Measurements from ENCODE around the gene BCAS3. TPM values are rescaled to one million over a fixed set of nuclear protein-coding genes. Genes with fewer than 3 reads are reported as not detected.
"Not testable (repeated sequence)": the region's sequence is repeated elsewhere in the genome, so short reads cannot be mapped to it uniquely, and the experiment has no call there.

Gene BCAS3
- total and polyA plus RNA-seq, 2 donors (not counting 1 experiment from before 2014, with no cell fraction given): 13.9 to 73.4 TPM

DNA sequence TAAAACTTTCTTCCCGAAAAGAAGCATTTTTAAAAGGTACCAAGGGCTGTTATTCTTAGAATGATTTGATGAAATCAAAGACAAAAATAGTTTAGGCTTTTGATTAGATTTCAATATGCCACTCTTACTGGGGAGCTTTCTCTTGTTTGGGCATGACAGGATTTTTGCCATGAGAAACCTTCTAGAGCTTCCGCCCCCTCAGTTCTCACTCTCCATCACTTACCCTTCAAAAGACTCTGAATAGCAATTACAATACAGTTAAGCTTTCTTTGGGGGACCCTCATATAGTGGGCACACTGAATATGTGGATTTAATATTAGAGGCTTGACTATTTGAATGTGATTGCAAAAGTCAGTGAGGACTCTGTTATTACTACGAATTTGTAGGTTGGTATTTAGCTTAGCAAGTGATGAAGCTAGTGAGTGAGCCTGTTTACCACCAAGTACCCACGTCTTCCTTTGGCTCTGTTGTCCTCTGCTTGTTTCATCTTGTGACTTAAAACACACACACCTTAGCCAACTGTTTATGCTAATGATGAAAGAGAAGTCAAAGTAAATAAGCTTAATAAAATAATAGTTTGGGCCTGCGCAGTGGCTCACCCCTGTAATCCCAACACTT is 563.3 kb downstream of the BCAS3 start:
- no peak overlapping the region for H3K4me3 Mint-ChIP-seq

DNA sequence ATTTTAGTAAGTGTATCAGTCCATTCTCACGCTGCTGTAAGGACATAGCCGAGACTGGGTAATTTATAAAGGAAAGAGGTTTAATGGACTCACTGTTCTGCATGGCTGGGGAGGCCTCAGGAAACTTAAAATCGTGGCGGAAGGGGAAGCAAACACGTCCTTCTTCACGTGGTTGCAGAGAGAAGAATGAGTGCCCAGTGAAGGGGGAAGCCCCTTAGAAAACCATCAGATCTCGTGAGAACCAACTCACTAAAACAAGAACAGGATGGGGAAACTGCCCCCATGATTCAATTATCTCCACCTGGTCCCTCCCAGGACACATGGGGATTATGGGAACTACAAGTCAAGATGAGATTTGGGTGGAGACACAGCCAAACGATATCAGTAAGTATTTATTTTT is 567.3 kb downstream of the BCAS3 start:
- H3K27me3 ChIP-seq (replicated peaks in 1 of 4; ENCODE audit: control extremely low read depth in 1 of 4, control insufficient read depth in 3 of 4, insufficient read depth in 4 of 4, low read length in 3 of 4); H3K9ac ChIP-seq (ENCODE audit: low read length); H3K79me2 ChIP-seq (ENCODE audit: control insufficient read depth, insufficient read depth, low read length); H4K20me1 ChIP-seq (ENCODE audit: control insufficient read depth, insufficient read depth, low read length, poor library complexity, severe bottlenecking); H3K27ac Mint-ChIP-seq; H3K4me2 ChIP-seq (replicated peaks; ENCODE audit: low read depth, low read length, poor library complexity, severe bottlenecking); DNase-seq; H3K4me1 ChIP-seq (ENCODE audit: control insufficient read depth in 2 of 2, insufficient read depth in 2 of 2, low read length in 2 of 2); H3K4me1 Mint-ChIP-seq; POLR2A ChIA-PET; H3K9me3 Mint-ChIP-seq (ENCODE audit: insufficient read depth); H3K4me3 ChIP-seq (ENCODE audit: control extremely low read depth in 1 of 5, extremely low read depth in 1 of 5, insufficient read depth in 1 of 5, low read depth in 2 of 5, low read length in 4 of 5); CTCF ChIA-PET; H3K27ac ChIP-seq (ENCODE audit: low read length in 2 of 2); H3K4me3 Mint-ChIP-seq; H2AFZ ChIP-seq (ENCODE audit: insufficient read depth, low read depth, low read length, poor library complexity, severe bottlenecking); H3K9me3 ChIP-seq (ENCODE audit: control extremely low read depth in 1 of 3, control insufficient read depth in 2 of 3, insufficient read depth in 1 of 3, low read length in 2 of 3); ATAC-seq (ENCODE audit: low read depth); intact Hi-C loops (cut with micrococcal nuclease); H3K36me3 ChIP-seq (replicated peaks in 1 of 2; ENCODE audit: control extremely low read depth in 1 of 2, control insufficient read depth in 1 of 2, extremely low read depth in 1 of 2, insufficient read depth in 2 of 2, low read length in 1 of 2); H3K27me3 Mint-ChIP-seq: not testable (repeated sequence)
- WGBS (ENCODE audit: insufficient coverage): 59% methylated on average over 4 of the region's 8 CpGs

More for the DNA sequence above, 563.3 kb downstream of the BCAS3 start:
- Histone ChIP-seq H3K9ac (ENCODE audit: low read length) (no peak overlapping the region), H2AFZ (ENCODE audit: insufficient read depth, low read depth, low read length, poor library complexity, severe bottlenecking) (no peak overlapping the region), H3K9me3 (ENCODE audit: control extremely low read depth in 1 of 3, control insufficient read depth in 2 of 3, insufficient read depth in 1 of 3, low read length in 2 of 3) (peaks cover 0 to 6% (median 2%) of the 10 kb centered on the region in 3 donors), H3K4me1 (ENCODE audit: control insufficient read depth in 2 of 2, insufficient read depth in 2 of 2, low read length in 2 of 2) (no peaks in the 10 kb centered on the region), H4K20me1 (ENCODE audit: control insufficient read depth, insufficient read depth, low read length, poor library complexity, severe bottlenecking) (no peaks in the 10 kb centered on the region), H3K36me3 (replicated peaks in 1 of 2; ENCODE audit: control extremely low read depth in 1 of 2, control insufficient read depth in 1 of 2, extremely low read depth in 1 of 2, insufficient read depth in 2 of 2, low read length in 1 of 2) (no peaks in the 10 kb centered on the region), H3K79me2 (ENCODE audit: control insufficient read depth, insufficient read depth, low read length) (no peaks in the 10 kb centered on the region), H3K4me3 (ENCODE audit: control extremely low read depth in 1 of 5, extremely low read depth in 1 of 5, insufficient read depth in 1 of 5, low read depth in 2 of 5, low read length in 4 of 5) (no peak overlapping the region), H3K27me3 (replicated peaks in 1 of 4; ENCODE audit: control extremely low read depth in 1 of 4, control insufficient read depth in 3 of 4, insufficient read depth in 4 of 4, low read length in 3 of 4) (no peaks in the 10 kb centered on the region), H3K4me2 (replicated peaks; ENCODE audit: low read depth, low read length, poor library complexity, severe bottlenecking) (no peak overlapping the region), H3K27ac (ENCODE audit: low read length in 2 of 2) (no peak overlapping the region)
- DNase-seq (no peak), ATAC-seq (ENCODE audit: low read depth) (no peak)
- H3K27ac Mint-ChIP-seq: no peak overlapping the region
- intact Hi-C loops (cut with micrococcal nuclease): no loop called here
- ChIA-PET CTCF (no interaction called here), POLR2A (no interaction called here)
- H3K9me3 Mint-ChIP-seq (ENCODE audit: insufficient read depth): no peaks in the 10 kb centered on the region
- TF ChIP-seq EZH2 (IDR thresholded peaks at IDR 0.05; ENCODE audit: borderline replicate concordance, insufficient read depth, low read depth, low read length, poor library complexity, severe bottlenecking): no peak
- TF ChIP-seq, protein P1, sequence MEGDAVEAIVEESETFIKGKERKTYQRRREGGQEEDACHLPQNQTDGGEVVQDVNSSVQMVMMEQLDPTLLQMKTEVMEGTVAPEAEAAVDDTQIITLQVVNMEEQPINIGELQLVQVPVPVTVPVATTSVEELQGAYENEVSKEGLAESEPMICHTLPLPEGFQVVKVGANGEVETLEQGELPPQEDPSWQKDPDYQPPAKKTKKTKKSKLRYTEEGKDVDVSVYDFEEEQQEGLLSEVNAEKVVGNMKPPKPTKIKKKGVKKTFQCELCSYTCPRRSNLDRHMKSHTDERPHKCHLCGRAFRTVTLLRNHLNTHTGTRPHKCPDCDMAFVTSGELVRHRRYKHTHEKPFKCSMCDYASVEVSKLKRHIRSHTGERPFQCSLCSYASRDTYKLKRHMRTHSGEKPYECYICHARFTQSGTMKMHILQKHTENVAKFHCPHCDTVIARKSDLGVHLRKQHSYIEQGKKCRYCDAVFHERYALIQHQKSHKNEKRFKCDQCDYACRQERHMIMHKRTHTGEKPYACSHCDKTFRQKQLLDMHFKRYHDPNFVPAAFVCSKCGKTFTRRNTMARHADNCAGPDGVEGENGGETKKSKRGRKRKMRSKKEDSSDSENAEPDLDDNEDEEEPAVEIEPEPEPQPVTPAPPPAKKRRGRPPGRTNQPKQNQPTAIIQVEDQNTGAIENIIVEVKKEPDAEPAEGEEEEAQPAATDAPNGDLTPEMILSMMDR (IDR thresholded peaks at IDR 0.05): no peak
- H3K4me1 Mint-ChIP-seq: peaks cover 3% of the 10 kb centered on the region
- H3K27me3 Mint-ChIP-seq: no peaks in the 10 kb centered on the region
- WGBS (ENCODE audit: insufficient coverage): 83% methylated on average over 2 of the region's 5 CpGs
